ENCODE results near the gene SGMS1.
A peak's percentile ranks its signal among the peaks of the same experiment; 100 is the strongest.
"Not testable (repeated sequence)": the region's sequence is repeated elsewhere in the genome, so short reads cannot be mapped to it uniquely, and the experiment has no call there.

SGMS1 gene

GRCh38 chr10:50281210-50281966 lies 342.4 kb downstream of the SGMS1 start:
- TF ChIP-seq CTCF (IDR thresholded peaks at IDR 0.05; ENCODE audit: low read depth, low read length, missing control alignments): no peak
- H3K4me3 ChIP-seq (ENCODE audit: low read depth, low read length): no peak overlapping the region
- no peak for DNase-seq (ENCODE audit: low read depth)

- no peak overlapping the region for H3K4me3 ChIP-seq (ENCODE audit: low read depth, low read length)
- DNase-seq (ENCODE audit: low read depth): no peak
- no peak for TF ChIP-seq CTCF (IDR thresholded peaks at IDR 0.05; ENCODE audit: low read depth, low read length, missing control alignments)
These were observed 343.5 kb downstream of the SGMS1 start for GRCh38 chr10:50280049-50280841.

- H3K4me3 ChIP-seq (ENCODE audit: low read depth, low read length): no peak overlapping the region
- TF ChIP-seq CTCF (IDR thresholded peaks at IDR 0.05; ENCODE audit: low read depth, low read length, missing control alignments): no peak
- no peak for DNase-seq (ENCODE audit: low read depth)
These were observed 344.3 kb downstream of the SGMS1 start for GRCh38 chr10:50279489-50279888.

- no peak overlapping the region for H3K4me3 ChIP-seq (ENCODE audit: low read depth, low read length)
- DNase-seq (ENCODE audit: low read depth): no peak
- TF ChIP-seq CTCF (IDR thresholded peaks at IDR 0.05; ENCODE audit: low read depth, low read length, missing control alignments): peak; percentile 84
These were observed 348.0 kb downstream of the SGMS1 start for GRCh38 chr10:50275650-50276235.

- H3K4me3 ChIP-seq (ENCODE audit: low read depth, low read length): no peak overlapping the region
- DNase-seq (ENCODE audit: low read depth): no peak
- no peak for TF ChIP-seq CTCF (IDR thresholded peaks at IDR 0.05; ENCODE audit: low read depth, low read length, missing control alignments)
These were observed 351.2 kb downstream of the SGMS1 start for GRCh38 chr10:50272531-50272930.

GRCh38 chr10:50271564-50272250 lies 352.0 kb downstream of the SGMS1 start:
- DNase-seq (ENCODE audit: low read depth): no peak
- H3K4me3 ChIP-seq (ENCODE audit: low read depth, low read length): no peak overlapping the region
- peak; percentile 5 for TF ChIP-seq CTCF (IDR thresholded peaks at IDR 0.05; ENCODE audit: low read depth, low read length, missing control alignments)

- DNase-seq (ENCODE audit: low read depth); H3K4me3 ChIP-seq (ENCODE audit: low read depth, low read length): not testable (repeated sequence)
These were observed 355.9 kb downstream of the SGMS1 start for GRCh38 chr10:50267877-50268276.

GRCh38 chr10:50262625-50263024 lies 361.1 kb downstream of the SGMS1 start:
- H3K4me3 ChIP-seq (ENCODE audit: low read depth, low read length); DNase-seq (ENCODE audit: low read depth): not testable (repeated sequence)
